HepG2 (cell line): ENCODE measurements around the gene TJP2. TPM values are rescaled to one million over a fixed set of nuclear protein-coding genes. Genes with fewer than 3 reads are reported as not detected.

ENCODE experiments used
- ATAC-seq: fragments of 200-7000 bp; cut with Tn5 transposase; 3 replicates; pipeline ENCODE4 v1.9.1; 2020; ENCODE audit warnings: mild to moderate bottlenecking, moderate library complexity
- BruUV-seq: library from RNA; stranded (reverse); fragments of 400-500 nt; replicated peaks from 2 replicates; lab custom pipeline; 2021; lab: Mats Ljungman, UMichigan
- CTCF ChIA-PET: fragments of 300-600 bp; formaldehyde crosslinking; extraction: SDS; loops from one replicate; lab custom pipeline; 2021; ENCODE audit warnings: low total read pairs, inconsistent platforms, low intra/inter-chr PET ratio; lab: Yijun Ruan, JAX
- POLR2A ChIA-PET: fragments of 350-600 bp; sonication (Branson Sonifier 250); formaldehyde crosslinking; loops from one replicate; lab custom pipeline; 2020; ENCODE audit warnings: antibody characterized with exemption, inconsistent platforms; lab: Yijun Ruan, JAX
- DNase-seq: peaks from one replicate; pipeline ENCODE4 v3.0.0-alpha.2; 2015; ENCODE audit warnings: low spot score
- FAIRE-seq: peaks from 3 replicates; lab custom pipeline; 2011; peaks lifted over from hg19 to GRCh38; lab: Jason Lieb, UNC
- H2AFZ ChIP-seq: one replicate; pipeline ENCODE4 v1.6.1; 2011; ENCODE audit warnings: low read length, inconsistent platforms
- H3K27ac ChIP-seq: fragments of 300-600 bp; 3 replicates; pipeline ENCODE4 v1.8.0; 2011; ENCODE audit warnings: mixed run types, mild to moderate bottlenecking, mixed read lengths, low read length, inconsistent platforms; ENCODE audit not compliant: insufficient read depth; ENCODE audit errors: extremely low read length
- H3K27me3 ChIP-seq, 2 experiments: fragments of 200-600 bp in 1 of 2; 2 replicates in 1 of 2; 3 replicates in 1 of 2; pipeline versions ENCODE4 v1.6.0 to v1.8.0; 2011; ENCODE audit warnings: low read length in 2 of 2, mild to moderate bottlenecking in 2 of 2, moderate library complexity in 2 of 2, inconsistent platforms in 1 of 2; ENCODE audit not compliant: insufficient read depth in 2 of 2, control insufficient read depth in 1 of 2
- H3K36me3 ChIP-seq, 2 experiments: fragments of 200-600 bp in 1 of 2; replicated peaks in 1 of 2; 2 replicates in 1 of 2; 3 replicates in 1 of 2; pipeline versions ENCODE4 v1.5.1 to v1.8.0; 2011; ENCODE audit warnings: low read length in 2 of 2, inconsistent platforms in 1 of 2; ENCODE audit not compliant: insufficient read depth in 2 of 2, control insufficient read depth in 1 of 2
- H3K4me1 ChIP-seq: 2 replicates; pipeline ENCODE4 v1.5.1; 2012; ENCODE audit warnings: low read length, inconsistent platforms; ENCODE audit not compliant: insufficient read depth
- H3K4me2 ChIP-seq: 2 replicates; pipeline ENCODE4 v1.6.0; 2011; ENCODE audit warnings: low read depth, low read length, inconsistent platforms
- H3K4me3 ChIP-seq, 3 experiments: fragments of 200-600 bp in 1 of 3; sonication (generic), shearing (Covaris generic) in 1 of 3; replicated peaks in 1 of 3; 2 replicates each; pipeline ENCODE4 v1.5.1; 2011 to 2016; ENCODE audit warnings: low read length in 3 of 3, inconsistent platforms in 2 of 3, low read depth in 2 of 3, mild to moderate bottlenecking in 2 of 3, control low read depth in 1 of 3, mixed read lengths in 1 of 3; ENCODE audit not compliant: insufficient read depth in 1 of 3
- H3K79me2 ChIP-seq: one replicate; pipeline ENCODE4 v1.6.1; 2011; ENCODE audit warnings: low read length, inconsistent platforms; ENCODE audit not compliant: insufficient read depth
- H3K9ac ChIP-seq: 2 replicates; pipeline ENCODE4 v1.6.0; 2011; ENCODE audit warnings: mild to moderate bottlenecking, low read depth, low read length, inconsistent platforms; ENCODE audit not compliant: insufficient read depth
- H3K9me3 ChIP-seq: 2 replicates; pipeline ENCODE4 v1.5.1; 2012; ENCODE audit warnings: mild to moderate bottlenecking, low read length
- H4K20me1 ChIP-seq: 2 replicates; pipeline ENCODE4 v1.6.0; 2011; ENCODE audit warnings: inconsistent platforms, mild to moderate bottlenecking, low read length, moderate library complexity; ENCODE audit not compliant: insufficient read depth
- ATRX ChIP-seq: sonication (generic); formaldehyde crosslinking; IDR thresholded peaks from 2 replicates; pipeline ENCODE4 v1.4.0; 2020; ENCODE audit warnings: missing genetic modification reagents, borderline replicate concordance
- NR2C2 ChIP-seq: sonication (generic); formaldehyde crosslinking; IDR thresholded peaks from 2 replicates; pipeline ENCODE4 v1.4.0; 2020; ENCODE audit warnings: missing genetic modification reagents, mild to moderate bottlenecking, moderate library complexity, borderline replicate concordance
- PAWR ChIP-seq: sonication (generic); formaldehyde crosslinking; IDR thresholded peaks from 2 replicates; pipeline ENCODE4 v1.4.0; 2020; ENCODE audit warnings: missing genetic modification reagents, mild to moderate bottlenecking, borderline replicate concordance
- PHB2 ChIP-seq: fragments of 450-650 bp; IDR thresholded peaks from 2 replicates; pipeline ENCODE4 v1.6.1; 2018; ENCODE audit not compliant: partially characterized antibody
- PRMT3 ChIP-seq: sonication (generic); formaldehyde crosslinking; IDR thresholded peaks from 2 replicates; pipeline ENCODE4 v1.8.1; 2022; ENCODE audit warnings: low read depth, mild to moderate bottlenecking, moderate library complexity, missing genetic modification reagents, borderline replicate concordance
- RAD21 ChIP-seq: fragments of 450-650 bp; formaldehyde crosslinking; IDR thresholded peaks from 2 replicates; pipeline ENCODE4 v1.5.0; 2020; ENCODE audit warnings: mild to moderate bottlenecking
- RARA ChIP-seq: IDR thresholded peaks from 2 replicates; pipeline ENCODE4 v1.6.1; 2016; ENCODE audit warnings: missing genetic modification reagents, missing compliant biosample characterization
- SNAPC5 ChIP-seq: sonication (generic); formaldehyde crosslinking; IDR thresholded peaks from 2 replicates; pipeline ENCODE4 v1.8.1; 2023; ENCODE audit warnings: mild to moderate bottlenecking, missing genetic modification reagents, borderline replicate concordance
- SRSF9 ChIP-seq: fragments of 200-400 bp; formaldehyde crosslinking; IDR thresholded peaks from 2 replicates; pipeline ENCODE4 v1.6.1; 2018; ENCODE audit warnings: borderline replicate concordance, mild to moderate bottlenecking, low read depth, low read length; ENCODE audit not compliant: insufficient read depth, poor library complexity, severe bottlenecking
- TARDBP ChIP-seq: sonication (generic); formaldehyde crosslinking; IDR thresholded peaks from 2 replicates; pipeline ENCODE4 v1.8.0; 2022; ENCODE audit warnings: mild to moderate bottlenecking, missing genetic modification reagents
- ZFY ChIP-seq: sonication (generic); formaldehyde crosslinking; IDR thresholded peaks from 2 replicates; pipeline ENCODE4 v1.4.0; 2020; ENCODE audit warnings: missing genetic modification reagents
- ZNF589 ChIP-seq: sonication (generic); formaldehyde crosslinking; conservative IDR thresholded peaks from 2 replicates; pipeline ENCODE4 v1.8.0; 2022; ENCODE audit warnings: mild to moderate bottlenecking, moderate library complexity, missing genetic modification reagents
- WGBS: methylation state at CpG from one replicate; pipeline ENCODE4 v1.1.6; 2017; ENCODE audit warnings: low lambda C conversion rate; 5-methylcytosine and 5-hydroxymethylcytosine counted together
- in situ Hi-C: cut with HindIII; loops from 2 replicates; pipeline ENCODE4 v1.10.0; 2017; ENCODE audit warnings: low pct_unique_long_range_greater_than_20kb; ENCODE audit not compliant: extremely low pct_ligation_motif_present
- intact Hi-C: fragments of 100-400 bp; cut with micrococcal nuclease; formaldehyde crosslinking; loops from one replicate; pipeline ENCODE4 v1.10.0; 2022; ENCODE audit not compliant: unreplicated experiment
- polyA plus RNA-seq, 8 experiments: library from polyadenylated mRNA; depleted of rRNA in 3 of 8; stranded (reverse) in 7 of 8; unstranded in 1 of 8; fragments of >200 nt; fragmentation: Illumina TruSeq in 4 of 8; extraction: Trizol in 4 of 8; gene quantifications; 2 replicates each; pipeline versions ENCODE4 v1.2.1 to v1.2.3, GENCODE V29; 2011 to 2016; ENCODE audit warnings: low read depth in 4 of 8, missing spikeins in 1 of 8, mixed read lengths in 1 of 8; ENCODE audit not compliant: insufficient read depth in 1 of 8
- total RNA-seq, 5 experiments: library from RNA; depleted of rRNA; stranded (reverse); fragments of >200 nt; fragmentation: Illumina TruSeq; extraction: Trizol; gene quantifications; 2 replicates each; pipeline ENCODE4 v1.2.3, GENCODE V29; 2016; ENCODE audit warnings: low read depth in 1 of 5
- TF ChIP-seq, protein P1 (sequence below): sonication (generic); formaldehyde crosslinking; IDR thresholded peaks from 2 replicates; pipeline ENCODE4 v1.4.0; 2020; ENCODE audit warnings: missing genetic modification reagents, borderline replicate concordance
- TF ChIP-seq, protein P2 (sequence below): sonication (generic); formaldehyde crosslinking; IDR thresholded peaks from 2 replicates; pipeline ENCODE4 v1.5.1; 2020; ENCODE audit warnings: missing genetic modification reagents, mild to moderate bottlenecking, borderline replicate concordance

TJP2 gene
- total and polyA plus RNA-seq, 2 of the 13 experiments (the other 11 are each of a cell fraction or from before 2014, with no cell fraction given) = 109 to 110 TPM

- no peak overlapping the region for H3K4me2 ChIP-seq
- no TSS peak for BruUV-seq
- CTCF ChIA-PET = interaction anchor here (1.4 kb wide), 1 partner anchor 169 kb away, joined by 10 read pairs; no protein-coding TSS in a partner anchor
Observed at GRCh38 chr9:69222970-69223369, 48.9 kb downstream of the TJP2 start.

DNA sequence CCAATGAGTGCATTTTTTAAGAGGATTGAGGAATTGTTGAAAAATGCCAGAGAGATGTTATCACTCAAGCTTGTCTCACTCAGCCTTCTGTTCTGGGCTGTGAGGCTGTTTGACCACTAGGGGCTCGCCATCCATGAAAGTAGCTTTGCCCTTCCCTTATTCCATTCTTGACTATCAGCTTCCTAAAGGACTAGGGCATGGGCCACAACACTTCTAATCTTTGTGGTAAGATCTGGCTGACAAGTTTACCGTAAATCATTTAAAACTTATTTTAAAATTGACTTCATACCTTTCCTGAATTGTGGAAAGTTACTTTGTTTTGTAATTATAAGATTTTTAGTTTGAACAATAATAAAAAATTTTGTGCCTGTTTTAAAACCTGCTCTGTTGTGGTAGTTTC is 49.5 kb downstream of the TJP2 start:
- H3K27me3 ChIP-seq = no peaks in the 10 kb centered on the region
- ChIA-PET POLR2A (interaction anchor here (1.0 kb wide), 1 partner anchor 188 kb away, joined by 4 read pairs; the partner anchor contains the start of gene FXN), CTCF (interaction anchor here (1.4 kb wide), 1 partner anchor 169 kb away, joined by 10 read pairs; no protein-coding TSS in a partner anchor)
- no peak overlapping the region for H3K27ac ChIP-seq
- intact Hi-C loops = no loop called here
- peaks cover 2% of the 10 kb centered on the region; the same call in 1 of the 2 replicates for H4K20me1 ChIP-seq
- H3K9ac ChIP-seq = no peak overlapping the region
- 85% methylated on average over 2 of the region's 2 CpGs for WGBS
- H3K4me3 ChIP-seq = no peak overlapping the region
- BruUV-seq = no TSS peak
- no peak overlapping the region for H2AFZ ChIP-seq
- H3K36me3 ChIP-seq = peaks cover 20 to 72% of the 10 kb centered on the region in 2 experiments
- no peaks in the 10 kb centered on the region for H3K9me3 ChIP-seq
- no peak for FAIRE-seq
- H3K4me1 ChIP-seq = no peaks in the 10 kb centered on the region
- in situ Hi-C loops = no loop called here
- H3K79me2 ChIP-seq = peaks cover 3% of the 10 kb centered on the region
- no peak overlapping the region for H3K4me2 ChIP-seq
- DNase-seq = peak; percentile 52
- ATAC-seq = peak; percentile 93
- no peak for TF ChIP-seq TARDBP (CRISPR knock-in tag)
- TF ChIP-seq RAD21 = peak; percentile 17; the same call in 1 of the 2 replicates
- TF ChIP-seq SRSF9 = no peak
- TF ChIP-seq, protein P1, sequence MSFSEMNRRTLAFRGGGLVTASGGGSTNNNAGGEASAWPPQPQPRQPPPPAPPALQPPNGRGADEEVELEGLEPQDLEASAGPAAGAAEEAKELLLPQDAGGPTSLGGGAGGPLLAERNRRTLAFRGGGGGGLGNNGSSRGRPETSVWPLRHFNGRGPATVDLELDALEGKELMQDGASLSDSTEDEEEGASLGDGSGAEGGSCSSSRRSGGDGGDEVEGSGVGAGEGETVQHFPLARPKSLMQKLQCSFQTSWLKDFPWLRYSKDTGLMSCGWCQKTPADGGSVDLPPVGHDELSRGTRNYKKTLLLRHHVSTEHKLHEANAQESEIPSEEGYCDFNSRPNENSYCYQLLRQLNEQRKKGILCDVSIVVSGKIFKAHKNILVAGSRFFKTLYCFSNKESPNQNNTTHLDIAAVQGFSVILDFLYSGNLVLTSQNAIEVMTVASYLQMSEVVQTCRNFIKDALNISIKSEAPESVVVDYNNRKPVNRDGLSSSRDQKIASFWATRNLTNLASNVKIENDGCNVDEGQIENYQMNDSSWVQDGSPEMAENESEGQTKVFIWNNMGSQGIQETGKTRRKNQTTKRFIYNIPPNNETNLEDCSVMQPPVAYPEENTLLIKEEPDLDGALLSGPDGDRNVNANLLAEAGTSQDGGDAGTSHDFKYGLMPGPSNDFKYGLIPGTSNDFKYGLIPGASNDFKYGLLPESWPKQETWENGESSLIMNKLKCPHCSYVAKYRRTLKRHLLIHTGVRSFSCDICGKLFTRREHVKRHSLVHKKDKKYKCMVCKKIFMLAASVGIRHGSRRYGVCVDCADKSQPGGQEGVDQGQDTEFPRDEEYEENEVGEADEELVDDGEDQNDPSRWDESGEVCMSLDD (CRISPR knock-in tag) = no peak
- TF ChIP-seq SNAPC5 (CRISPR knock-in tag) = no peak
- no peak for TF ChIP-seq ATRX (CRISPR knock-in tag)

More at GRCh38 chr9:69222970-69223369, 48.9 kb downstream of the TJP2 start:
- Histone ChIP-seq H3K36me3 (peaks cover 17 to 75% of the 10 kb centered on the region in 2 experiments), H3K4me1 (no peaks in the 10 kb centered on the region), H3K27me3 (no peaks in the 10 kb centered on the region), H2AFZ (no peak overlapping the region), H3K4me3 (no peak overlapping the region), H3K27ac (no peak overlapping the region), H3K79me2 (peaks cover 3% of the 10 kb centered on the region), H3K9me3 (no peaks in the 10 kb centered on the region), H4K20me1 (peaks cover 2% of the 10 kb centered on the region; the same call in 1 of the 2 replicates), H3K9ac (no peak overlapping the region)
- in situ Hi-C loops = no loop called here
- DNase-seq (no peak), ATAC-seq (peak; percentile 30), FAIRE-seq (no peak)
- WGBS = 98% methylated on average over 8 of the region's 8 CpGs
- intact Hi-C loops = no loop called here
- no peak for TF ChIP-seq ZNF589
- no peak for TF ChIP-seq PRMT3 (CRISPR knock-in tag)
- TF ChIP-seq RARA (CRISPR knock-in tag) = no peak
- TF ChIP-seq ZFY (CRISPR knock-in tag) = no peak
- TF ChIP-seq NR2C2 (CRISPR knock-in tag) = no peak
- TF ChIP-seq PHB2 = no peak
- TF ChIP-seq, protein P2, sequence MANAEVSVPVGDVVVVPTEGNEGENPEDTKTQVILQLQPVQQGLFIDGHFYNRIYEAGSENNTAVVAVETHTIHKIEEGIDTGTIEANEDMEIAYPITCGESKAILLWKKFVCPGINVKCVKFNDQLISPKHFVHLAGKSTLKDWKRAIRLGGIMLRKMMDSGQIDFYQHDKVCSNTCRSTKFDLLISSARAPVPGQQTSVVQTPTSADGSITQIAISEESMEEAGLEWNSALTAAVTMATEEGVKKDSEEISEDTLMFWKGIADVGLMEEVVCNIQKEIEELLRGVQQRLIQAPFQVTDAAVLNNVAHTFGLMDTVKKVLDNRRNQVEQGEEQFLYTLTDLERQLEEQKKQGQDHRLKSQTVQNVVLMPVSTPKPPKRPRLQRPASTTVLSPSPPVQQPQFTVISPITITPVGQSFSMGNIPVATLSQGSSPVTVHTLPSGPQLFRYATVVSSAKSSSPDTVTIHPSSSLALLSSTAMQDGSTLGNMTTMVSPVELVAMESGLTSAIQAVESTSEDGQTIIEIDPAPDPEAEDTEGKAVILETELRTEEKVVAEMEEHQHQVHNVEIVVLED (CRISPR knock-in tag) = no peak
- no peak for TF ChIP-seq PAWR (CRISPR knock-in tag)
- POLR2A ChIA-PET = interaction anchor here (1.0 kb wide), 1 partner anchor 188 kb away, joined by 4 read pairs; the partner anchor contains the start of gene FXN
